Erythroblast (primary cell): Measurements from ENCODE around the gene CFAP100.

Experiments
- GATA1 ChIP-seq: IDR thresholded peaks from 2 replicates; pipeline ENCODE4 v1.6.1; 2011; ENCODE audit warnings: low read depth, mild to moderate bottlenecking, control low read depth, low read length, moderate library complexity
- POLR2A ChIP-seq: IDR thresholded peaks from 2 replicates; pipeline ENCODE4 v1.6.1; 2011; ENCODE audit warnings: mild to moderate bottlenecking, low read length

DNA sequence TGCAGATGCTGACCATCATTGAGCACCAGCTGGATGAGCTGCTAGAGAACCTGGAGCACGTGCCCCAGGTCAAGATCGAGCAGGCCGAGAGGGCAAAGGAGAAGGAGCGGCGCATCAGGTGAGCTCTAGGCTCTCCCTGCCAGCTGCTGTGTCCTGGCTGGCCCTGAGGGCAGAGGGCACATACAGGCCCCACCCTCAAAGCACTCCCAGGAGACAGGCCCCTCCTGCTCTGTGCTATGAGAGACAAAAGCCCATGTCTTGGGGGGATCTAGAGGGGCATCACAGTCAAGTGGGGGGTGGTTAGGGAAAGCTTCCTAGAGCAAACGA lies 39.5 kb downstream of the CFAP100 start:
- TF ChIP-seq POLR2A (no peak), GATA1 (no peak)
